ENCODE data around the gene THADA. TPM values are rescaled to one million over a fixed set of nuclear protein-coding genes. Genes with fewer than 3 reads are reported as not detected.

THADA gene
- total RNA-seq, 4 donors from 2014 or later, result 32.5 to 41.6 (median 39.0) TPM

GRCh38 chr2:43435746-43436145, 160.1 kb downstream of the THADA start:
- ATAC-seq (ENCODE audit: low FRiP score), result no peak
- no peak for TF ChIP-seq CTCF (IDR thresholded peaks at IDR 0.05)
- DNase-seq (ENCODE audit: low spot score), result no peak

GRCh38 chr2:43430489-43430888, 165.3 kb downstream of the THADA start:
- no peak for ATAC-seq (ENCODE audit: low FRiP score)
- no peak for TF ChIP-seq CTCF (IDR thresholded peaks at IDR 0.05)
- no peak for DNase-seq (ENCODE audit: low spot score)

GRCh38 chr2:43429369-43429768, 166.5 kb downstream of the THADA start:
- DNase-seq (ENCODE audit: low spot score) (no peak), ATAC-seq (ENCODE audit: low FRiP score) (no peak)
- no peak for TF ChIP-seq CTCF (IDR thresholded peaks at IDR 0.05)

GRCh38 chr2:43427032-43427424, 168.8 kb downstream of the THADA start:
- ATAC-seq (ENCODE audit: low FRiP score) (no peak), DNase-seq (ENCODE audit: low spot score) (no peak)
- no peak for TF ChIP-seq CTCF (IDR thresholded peaks at IDR 0.05)

- ATAC-seq (ENCODE audit: low FRiP score) (peak; percentile 75), DNase-seq (ENCODE audit: low spot score) (no peak)
- TF ChIP-seq CTCF (IDR thresholded peaks at IDR 0.05), result no peak
Measured at GRCh38 chr2:43426305-43427031, 169.4 kb downstream of the THADA start.

- DNase-seq (ENCODE audit: low spot score) (no peak), ATAC-seq (ENCODE audit: low FRiP score) (no peak)
- TF ChIP-seq CTCF (IDR thresholded peaks at IDR 0.05), result no peak
Measured at GRCh38 chr2:43425659-43426058, 170.2 kb downstream of the THADA start.

Data from omental fat pad (tissue), 4 donors.